NCI-H1436 treated with DMSO at 0.1 percent for 48 hours (cell line): ENCODE results near the gene DNAJA4.

Source experiments
- DNase-seq: peaks from one replicate; lab custom pipeline; 2025; lab: John Stamatoyannopoulos, UW

DNAJA4 gene

GRCh38 chr15:78264304-78265136 is at the start of gene DNAJA4:
Gene DNAJA4, plus strand, starts transcription at chr15:78264562. Its CDS starts 202 bp downstream, at chr15:78264764.
- DNase-seq = no peak

- no peak for DNase-seq
Observed at GRCh38 chr15:78216276-78217104, 47.9 kb upstream of the DNAJA4 start.

- no peak for DNase-seq
Observed at GRCh38 chr15:78220713-78221112, 43.6 kb upstream of the DNAJA4 start.

- no peak for DNase-seq
Observed at GRCh38 chr15:78222745-78223395, 41.5 kb upstream of the DNAJA4 start.

- no peak for DNase-seq
Observed at GRCh38 chr15:78223396-78224022, 40.9 kb upstream of the DNAJA4 start.

- no peak for DNase-seq
Observed at GRCh38 chr15:78224023-78224411, 40.3 kb upstream of the DNAJA4 start.

GRCh38 chr15:78225783-78226541 is 38.4 kb upstream of the DNAJA4 start:
- no peak for DNase-seq

GRCh38 chr15:78228356-78228996 is 35.9 kb upstream of the DNAJA4 start:
- DNase-seq = no peak

- DNase-seq = no peak
Observed at GRCh38 chr15:78229431-78230406, 34.6 kb upstream of the DNAJA4 start.

GRCh38 chr15:78232951-78233350 is 31.4 kb upstream of the DNAJA4 start:
- DNase-seq = no peak

- DNase-seq = no peak
Observed at GRCh38 chr15:78233496-78233895, 30.9 kb upstream of the DNAJA4 start.

GRCh38 chr15:78234515-78235040 is 29.8 kb upstream of the DNAJA4 start, which contains the start of gene ACSBG1:
Gene ACSBG1, minus strand, starts transcription at chr15:78234565. Its CDS starts 64 bp downstream, at chr15:78234501.
- DNase-seq = no peak

- no peak for DNase-seq
Observed at GRCh38 chr15:78236491-78236890, 27.9 kb upstream of the DNAJA4 start.

- no peak for DNase-seq
Observed at GRCh38 chr15:78237146-78237545, 27.2 kb upstream of the DNAJA4 start.

GRCh38 chr15:78239811-78240210 is 24.6 kb upstream of the DNAJA4 start:
- DNase-seq = no peak

GRCh38 chr15:78241017-78241416 is 23.3 kb upstream of the DNAJA4 start:
- DNase-seq = no peak

- no peak for DNase-seq
Observed at GRCh38 chr15:78242128-78242527, 22.2 kb upstream of the DNAJA4 start.

- no peak for DNase-seq
Observed at GRCh38 chr15:78243058-78243457, 21.3 kb upstream of the DNAJA4 start.

GRCh38 chr15:78243491-78243941 is 20.8 kb upstream of the DNAJA4 start:
- no peak for DNase-seq
